ENCODE results near the gene C19orf38. TPM values are rescaled to one million over a fixed set of nuclear protein-coding genes. Genes with fewer than 3 reads are reported as not detected.

C19orf38 gene
- total and polyA plus RNA-seq, 9 of the 15 experiments (the other 6 are each of a cell fraction or from before 2014, with no cell fraction given), result 0.14 to 0.18 TPM; not detected in 7

- no peak for TF ChIP-seq E2F5 (CRISPR knock-in tag; IDR thresholded peaks at IDR 0.05)
Measured at GRCh38 chr19:10862561-10863106, 14.4 kb downstream of the C19orf38 start (continued).

GRCh38 chr19:10863107-10863717 is 15.0 kb downstream of the C19orf38 start:
- POLR2A ChIA-PET, result interaction anchor here (0.6 to 3.8 kb wide), 4 partner anchors 20 to 128 kb away, joined by 3 to 20 read pairs (median 4); partner anchors contain the start of gene TMED1
- peak overlapping the region; percentile 14 to 79; a peak in 3 of 4 replicates for H3K9ac ChIP-seq (ENCODE audit: insufficient read depth in 1 of 2, low read depth in 2 of 2, low read length in 2 of 2)
- in situ Hi-C loops (cut with MboI), result no loop called here
- no peaks in the 10 kb centered on the region for H3K9me1 ChIP-seq (ENCODE audit: control insufficient read depth, insufficient read depth, low read length)
- H3K4me1 ChIP-seq (replicated peaks in 1 of 2; ENCODE audit: control insufficient read depth in 2 of 2, insufficient read depth in 2 of 2, low read length in 2 of 2), result peaks cover 24 to 31% of the 10 kb centered on the region in 2 experiments; a peak in 4 of 5 replicates
- peak overlapping the region; percentile 46; the same call in 1 of the 3 replicates for H3K27ac ChIP-seq (ENCODE audit: extremely low read depth, low read depth, low read length)
- DNase-seq (ENCODE audit: extremely low read depth in 1 of 4, low spot score in 3 of 4), result peak; percentile 19 to 68 (median 50)
- WGBS (ENCODE audit: insufficient coverage, low coverage, missing lambda C conversion rate), result 4% methylated on average over 14 of the region's 18 CpGs
- no peaks in the 10 kb centered on the region for H3K9me3 ChIP-seq (replicated peaks; ENCODE audit: control insufficient read depth, insufficient read depth, low read depth, low read length)
- H3K36me3 ChIP-seq (ENCODE audit: control insufficient read depth, insufficient read depth, low read length), result no peaks in the 10 kb centered on the region
- peak; percentile 67 for ATAC-seq
- H3K79me2 ChIP-seq (ENCODE audit: control insufficient read depth, insufficient read depth, low read length), result no peaks in the 10 kb centered on the region
- H2AFZ ChIP-seq (ENCODE audit: low read depth, low read length), result peak overlapping the region; percentile 63
- H3K4me3 ChIP-seq, result no peak overlapping the region
- FAIRE-seq, result peak; percentile 48
- CTCF ChIA-PET (ENCODE audit: low intra/inter-chr PET ratio), result interaction anchor here (0.7 kb wide), 1 partner anchor 10 kb away, joined by 3 read pairs; no protein-coding TSS in a partner anchor
- no peaks in the 10 kb centered on the region for H3K27me3 ChIP-seq (ENCODE audit: control insufficient read depth in 2 of 2, insufficient read depth in 2 of 2, low read length in 2 of 2)
- H3K4me2 ChIP-seq (ENCODE audit: insufficient read depth, low read length), result peak overlapping the region; percentile 74
- intact Hi-C loops (cut with micrococcal nuclease), result no loop called here
- H4K20me1 ChIP-seq (replicated peaks; ENCODE audit: control insufficient read depth, insufficient read depth, low read length), result no peaks in the 10 kb centered on the region
- BruUV-seq (replicated peaks), result no TSS peak
- no peak for TF ChIP-seq E2F5 (CRISPR knock-in tag; IDR thresholded peaks at IDR 0.05)
- TF ChIP-seq E2F4 (CRISPR knock-in tag; IDR thresholded peaks at IDR 0.05; ENCODE audit: low read depth), result no peak
- TF ChIP-seq ZNF740 (CRISPR knock-in tag; IDR thresholded peaks at IDR 0.05), result no peak
- TF ChIP-seq ZNF740 (tag; IDR thresholded peaks at IDR 0.05), result no peak
- peak in 1 of 2 experiments; percentile 81; a peak in 3 of 4 replicates for TF ChIP-seq MNT (conservative IDR thresholded peaks at IDR 0.05)
- no peak for TF ChIP-seq HEY1 (CRISPR knock-in tag; IDR thresholded peaks at IDR 0.05; ENCODE audit: borderline replicate concordance)
- TF ChIP-seq DLX4 (CRISPR knock-in tag; IDR thresholded peaks at IDR 0.05), result no peak
- no peak for TF ChIP-seq POLR2G (IDR thresholded peaks at IDR 0.05; ENCODE audit: low read depth, low read length)
- TF ChIP-seq RAD21 (CRISPR knock-in tag; conservative IDR thresholded peaks at IDR 0.05 in 1 of 2, IDR thresholded peaks at IDR 0.05 in 1 of 2), result no peak
- TF ChIP-seq ZNF696 (CRISPR knock-in tag; conservative IDR thresholded peaks at IDR 0.05), result no peak
- no peak for TF ChIP-seq NFIX (CRISPR knock-in tag; IDR thresholded peaks at IDR 0.05; ENCODE audit: low read depth)

All from K562 (cell line).